Measurements from ENCODE around the gene SLX4IP.
A peak's percentile ranks its signal among the peaks of the same experiment; 100 is the strongest.

Gene SLX4IP

GRCh38 chr20:10436053-10436699 lies 1.1 kb downstream of the SLX4IP start:
- H3K4me3 ChIP-seq (ENCODE audit: low read depth, low read length) = peak overlapping the region; percentile 87
- TF ChIP-seq CTCF (IDR thresholded peaks at IDR 0.05; ENCODE audit: control insufficient read depth, extremely low read depth, insufficient read depth) = no peak
- no peak for DNase-seq (ENCODE audit: low read depth)

GRCh38 chr20:10438217-10438616 lies 3.1 kb downstream of the SLX4IP start:
- DNase-seq (ENCODE audit: low read depth) = no peak
- TF ChIP-seq CTCF (IDR thresholded peaks at IDR 0.05; ENCODE audit: control insufficient read depth, extremely low read depth, insufficient read depth) = no peak
- H3K4me3 ChIP-seq (ENCODE audit: low read depth, low read length) = no peak overlapping the region

GRCh38 chr20:10443936-10444335 lies 8.8 kb downstream of the SLX4IP start:
- no peak for TF ChIP-seq CTCF (IDR thresholded peaks at IDR 0.05; ENCODE audit: control insufficient read depth, extremely low read depth, insufficient read depth)
- no peak for DNase-seq (ENCODE audit: low read depth)

GRCh38 chr20:10445758-10446157 lies 10.7 kb downstream of the SLX4IP start:
- no peak overlapping the region for H3K4me3 ChIP-seq (ENCODE audit: low read depth, low read length)
- no peak for TF ChIP-seq CTCF (IDR thresholded peaks at IDR 0.05; ENCODE audit: control insufficient read depth, extremely low read depth, insufficient read depth)
- DNase-seq (ENCODE audit: low read depth) = no peak

More at GRCh38 chr20:10443936-10444335, 8.8 kb downstream of the SLX4IP start:
- no peak overlapping the region for H3K4me3 ChIP-seq (ENCODE audit: low read depth, low read length)

GRCh38 chr20:10447028-10447427 lies 11.9 kb downstream of the SLX4IP start:
- no peak for TF ChIP-seq CTCF (IDR thresholded peaks at IDR 0.05; ENCODE audit: control insufficient read depth, extremely low read depth, insufficient read depth)
- DNase-seq (ENCODE audit: low read depth) = peak; percentile 40
- no peak overlapping the region for H3K4me3 ChIP-seq (ENCODE audit: low read depth, low read length)

GRCh38 chr20:10448270-10449156 lies 13.4 kb downstream of the SLX4IP start:
- DNase-seq (ENCODE audit: low read depth) = no peak
- no peak for TF ChIP-seq CTCF (IDR thresholded peaks at IDR 0.05; ENCODE audit: control insufficient read depth, extremely low read depth, insufficient read depth)
- H3K4me3 ChIP-seq (ENCODE audit: low read depth, low read length) = no peak overlapping the region

Measured in LNCaP clone FGC (cell line).